CD4-positive, alpha-beta T cell treated with Interleukin-2 at 100 ng/mL for 4 hours (primary cell): ENCODE data around the gene PKD1.
"Not testable (repeated sequence)": the region's sequence is repeated elsewhere in the genome, so short reads cannot be mapped to it uniquely, and the experiment has no call there.

Experiments used
- DNase-seq: peaks from one replicate; pipeline ENCODE4 v3.0.0-alpha.2; 2020; ENCODE audit warnings: low spot score

PKD1 gene

DNA sequence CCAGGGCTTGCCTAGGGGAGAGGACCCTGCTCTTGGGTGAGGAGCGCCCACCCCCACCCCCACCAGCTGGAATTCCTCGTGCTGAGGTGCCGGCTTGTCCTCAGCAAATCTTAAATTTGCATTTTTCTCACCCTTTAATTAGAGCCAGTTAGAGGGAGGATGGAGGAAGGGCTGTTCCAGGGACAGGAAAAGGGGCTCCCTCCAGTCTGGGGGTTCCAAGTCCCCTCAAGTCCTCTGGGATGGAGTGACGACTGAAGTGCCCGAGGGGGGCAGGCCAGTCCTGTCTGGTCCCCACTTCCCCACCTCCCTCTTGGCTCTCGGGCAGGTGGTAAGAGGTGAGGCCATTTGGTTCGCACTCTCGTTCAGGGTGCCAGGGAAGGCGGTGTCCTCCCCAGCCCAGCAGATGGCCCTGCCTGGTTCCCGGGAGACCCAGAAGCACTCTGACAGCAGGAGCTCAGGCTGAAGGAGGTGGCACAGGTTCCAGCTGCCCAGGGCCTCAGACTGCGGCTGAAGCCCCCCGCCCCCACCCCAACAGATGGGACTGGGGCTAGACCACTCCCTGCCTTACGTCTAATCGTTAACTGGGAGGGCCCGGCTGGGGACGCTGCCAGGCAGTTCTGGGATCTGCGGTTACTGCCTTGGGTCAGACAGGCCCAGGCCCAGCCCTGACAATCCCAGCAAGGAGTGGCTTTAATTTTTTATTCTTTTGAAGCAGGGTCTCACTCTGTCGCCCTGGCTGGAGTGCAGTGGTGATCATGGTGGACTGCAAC lies 14.9 kb upstream of the PKD1 start:
- no peak for DNase-seq

DNA sequence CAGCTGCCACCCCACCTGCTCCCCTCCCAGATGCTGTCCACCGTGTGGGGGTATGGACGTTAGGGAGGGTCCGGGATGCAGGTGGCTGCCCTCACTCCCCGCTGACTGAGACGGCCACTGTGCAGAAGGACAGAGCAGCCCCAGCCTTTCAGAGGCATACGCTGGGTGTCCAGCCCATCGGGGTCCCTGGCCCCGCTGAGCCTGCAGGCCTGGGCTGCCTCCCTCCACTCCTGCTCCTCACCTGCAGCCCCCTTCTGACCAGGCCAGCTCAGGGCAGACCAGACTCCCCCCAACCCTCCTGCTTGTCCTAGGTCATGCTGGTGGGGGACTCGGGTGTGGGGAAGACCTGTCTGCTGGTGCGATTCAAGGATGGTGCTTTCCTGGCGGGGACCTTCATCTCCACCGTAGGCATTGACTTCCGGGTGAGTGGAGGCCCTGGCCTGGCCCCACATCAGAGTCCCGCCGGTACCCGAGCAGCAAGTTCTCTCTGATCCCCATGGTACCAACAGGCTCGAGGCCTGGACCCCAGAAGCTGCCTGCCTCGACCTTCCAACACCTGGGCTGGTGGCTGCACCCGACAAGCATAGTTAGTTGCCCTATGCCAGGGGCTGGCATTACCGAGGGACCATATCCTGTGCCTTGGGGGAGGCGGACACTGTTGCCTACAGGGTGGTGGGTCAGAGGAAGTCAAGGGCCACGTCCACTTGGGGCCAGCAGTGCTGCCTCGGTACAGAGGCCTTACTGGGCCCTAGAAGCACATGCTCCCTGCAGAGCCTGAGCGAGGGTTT lies 14.1 kb upstream of the PKD1 start:
- DNase-seq: no peak

DNA sequence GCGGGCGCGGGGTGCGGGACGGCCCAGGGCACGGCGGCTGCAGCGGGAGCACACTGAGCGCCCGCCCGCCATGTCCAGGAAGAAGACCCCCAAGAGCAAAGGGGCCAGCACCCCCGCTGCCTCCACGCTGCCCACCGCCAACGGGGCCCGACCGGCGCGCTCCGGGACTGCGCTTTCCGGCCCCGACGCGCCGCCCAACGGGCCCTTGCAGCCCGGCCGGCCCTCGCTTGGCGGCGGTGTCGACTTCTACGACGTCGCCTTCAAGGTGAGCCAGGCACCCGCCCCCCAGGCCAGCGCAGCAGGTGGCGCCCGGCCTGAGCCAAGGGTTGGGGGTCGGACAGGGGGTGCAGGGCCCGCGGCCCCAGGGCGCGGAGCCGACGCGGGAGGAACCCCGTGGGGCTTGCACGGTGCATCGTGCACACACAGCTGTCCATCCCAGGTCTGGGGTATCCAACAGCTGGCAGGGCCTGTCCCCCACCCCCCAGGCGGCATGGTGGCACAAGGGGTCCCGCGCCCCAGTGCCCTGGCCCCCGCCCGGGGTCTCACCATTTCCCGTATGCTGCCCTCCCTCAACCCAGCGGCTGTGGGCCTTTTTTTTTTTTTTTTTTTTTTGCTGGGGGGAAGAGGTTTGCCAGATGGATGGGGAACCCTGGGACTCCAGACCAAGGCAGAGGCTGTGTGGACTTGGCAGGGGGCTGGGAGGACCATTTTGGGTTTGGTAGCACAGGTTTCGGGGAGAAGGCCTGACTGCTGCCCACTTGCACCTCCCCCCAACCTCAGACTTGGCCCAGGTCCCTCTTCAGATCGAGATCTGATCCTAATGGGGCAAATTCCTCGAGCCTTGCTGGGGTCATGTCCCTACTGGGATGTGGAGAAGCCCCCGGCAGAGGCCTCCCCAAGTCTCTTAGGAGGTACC lies 13.3 kb upstream of the PKD1 start:
- no peak for DNase-seq

DNA sequence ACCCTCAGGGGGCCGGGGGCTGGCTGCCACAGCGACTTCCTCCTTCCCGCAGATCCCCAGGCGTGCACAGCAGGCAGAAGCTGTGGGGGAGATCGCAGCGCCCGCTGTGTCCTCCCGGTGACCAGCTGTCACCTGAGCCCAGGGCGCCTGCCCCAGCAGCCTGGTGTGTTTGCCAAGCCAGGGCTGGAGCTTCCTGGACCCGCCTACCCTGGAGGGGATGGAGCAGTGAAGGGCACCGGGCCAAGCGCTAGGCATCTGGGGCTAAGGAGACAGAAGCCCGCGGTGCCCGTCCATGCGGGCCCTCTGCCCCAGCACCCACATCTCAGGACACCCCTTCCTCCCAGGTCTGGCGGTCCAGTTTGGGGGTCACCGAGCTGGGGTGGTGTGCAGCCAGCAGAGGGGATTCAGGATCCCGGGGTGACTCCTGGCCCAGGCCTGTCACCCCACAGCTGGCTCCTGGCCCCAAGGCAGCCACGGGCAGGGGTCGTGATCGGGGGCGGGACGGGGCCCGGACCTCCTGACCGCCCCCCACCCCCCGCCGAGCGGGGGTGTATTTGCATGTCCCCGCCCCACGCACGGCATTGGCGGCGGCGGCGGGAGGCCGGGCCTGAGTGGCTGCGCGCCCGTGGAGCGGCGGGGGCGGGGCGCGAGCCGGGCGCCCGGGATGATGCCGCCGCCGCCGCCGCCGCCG lies 12.4 kb upstream of the PKD1 start, which contains the start of gene RAB26:
Gene RAB26, plus strand, starts transcription at position 645 of the 691 bp plus-strand sequence. CDS start 159 bp downstream, outside the sequence.
- peak; percentile 26 for DNase-seq

DNA sequence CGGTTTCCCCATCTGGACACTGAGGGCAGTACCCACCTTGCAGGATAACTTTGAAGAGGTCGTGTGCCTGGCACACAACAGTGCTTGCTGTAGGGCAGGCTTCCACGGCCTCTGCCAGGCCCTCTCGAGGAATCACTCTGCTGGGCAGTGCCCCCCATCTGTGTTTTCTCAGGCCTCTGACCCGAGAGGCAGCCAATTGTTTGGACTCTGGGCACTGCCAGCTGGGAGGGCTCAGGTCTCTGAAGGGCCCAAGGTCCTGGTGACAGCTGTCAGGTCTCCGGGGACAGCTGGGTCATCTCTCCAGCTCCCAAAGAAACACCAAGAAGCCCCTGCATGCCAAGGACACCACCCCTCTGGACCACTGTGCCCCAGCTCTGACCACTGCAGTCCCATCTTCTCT lies 11.7 kb upstream of the PKD1 start:
- DNase-seq: no peak

DNA sequence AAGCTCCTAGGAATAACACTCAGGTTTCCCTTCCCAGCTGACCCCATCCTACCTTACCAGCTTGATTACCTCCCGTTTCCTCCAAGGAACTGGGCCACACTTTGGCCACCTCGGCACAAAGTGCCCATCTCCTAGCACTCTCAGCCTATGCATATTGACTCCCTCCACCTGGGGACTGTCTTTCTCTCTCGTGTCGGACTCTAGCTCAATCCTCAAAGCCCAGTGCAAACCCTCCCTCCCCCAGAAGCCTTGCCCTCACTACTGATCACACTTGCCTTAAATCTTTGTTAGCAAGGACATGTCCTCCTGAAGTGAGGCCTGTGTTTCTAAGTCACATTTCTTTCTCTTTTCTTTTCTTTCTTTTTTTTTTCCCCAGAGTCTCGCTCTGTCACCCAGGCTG lies 10.1 kb upstream of the PKD1 start:
- DNase-seq: no peak

DNA sequence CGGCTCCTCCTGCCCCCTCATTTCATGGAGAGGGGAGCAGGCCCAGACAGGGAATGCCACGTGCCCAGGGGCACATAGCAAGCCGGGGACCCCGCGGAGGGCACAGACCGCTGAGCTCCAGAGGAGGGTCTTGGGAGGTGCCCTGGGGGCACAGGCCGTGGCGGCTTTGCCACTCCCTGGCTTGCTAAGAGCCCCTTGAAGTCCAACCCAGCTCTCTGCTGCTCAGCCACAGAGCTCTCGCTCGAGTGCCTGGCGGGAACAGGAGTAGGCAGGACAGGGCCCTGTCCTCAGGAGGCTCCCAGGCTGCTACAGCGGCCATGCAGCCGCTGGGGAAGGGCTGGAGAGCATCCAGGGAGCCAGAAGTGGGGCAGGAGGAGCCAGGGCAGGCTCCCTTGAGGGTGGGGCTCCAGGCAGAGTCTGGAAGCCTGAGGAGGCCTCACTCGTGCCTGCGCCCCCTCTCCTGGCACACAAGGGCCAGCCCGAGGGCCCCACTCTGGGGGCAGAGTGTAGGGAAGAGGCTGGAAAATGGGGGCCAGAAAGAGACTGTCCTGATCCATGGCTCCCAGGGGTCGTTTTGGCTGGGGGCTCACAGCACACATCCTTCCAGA lies 8.3 kb upstream of the PKD1 start:
- no peak for DNase-seq

DNA sequence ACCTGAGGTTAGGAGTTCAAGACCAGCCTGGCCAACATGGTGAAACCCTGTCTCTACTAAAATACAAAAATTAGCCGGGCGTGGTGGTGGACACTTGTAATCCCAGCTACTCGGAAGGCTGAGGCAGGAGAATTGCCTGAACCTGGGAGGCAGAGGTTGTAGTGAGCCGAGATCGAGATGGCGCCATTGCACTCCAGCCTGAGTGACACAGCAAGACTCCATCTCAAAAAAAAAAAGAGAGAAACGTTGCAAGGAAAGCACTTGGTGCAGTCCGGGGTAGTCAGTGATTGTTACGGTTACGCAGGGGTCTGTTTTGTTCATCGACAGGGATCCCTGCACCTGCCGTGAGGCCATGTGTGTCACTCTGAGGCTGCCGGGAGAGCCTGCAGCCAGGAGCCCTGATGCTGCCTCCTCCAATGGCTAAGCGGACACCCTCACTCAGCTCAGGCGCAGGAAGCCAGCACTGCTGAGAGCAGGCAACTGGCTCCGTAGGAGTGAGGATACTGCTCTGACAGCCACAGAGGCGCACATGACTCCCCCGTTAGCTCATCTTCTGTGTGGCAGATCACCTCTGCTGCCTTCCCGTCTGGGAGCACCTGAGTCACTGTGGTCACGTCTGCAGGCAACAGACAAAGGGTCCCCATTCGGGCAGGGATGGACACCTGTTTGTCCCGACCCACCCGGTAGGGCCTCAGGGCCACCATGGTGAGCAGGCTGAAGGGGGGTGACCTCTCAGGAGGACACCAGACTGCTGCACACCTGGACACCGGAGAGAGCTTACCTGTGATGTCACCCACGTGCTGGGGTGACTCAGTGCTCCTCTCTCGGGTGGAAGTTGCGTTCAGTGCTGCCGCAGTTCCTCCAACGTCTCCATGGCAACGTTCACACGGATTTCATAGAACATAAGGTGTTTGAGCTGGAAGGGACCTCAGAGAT lies 7.5 kb upstream of the PKD1 start:
- no peak for DNase-seq

DNA sequence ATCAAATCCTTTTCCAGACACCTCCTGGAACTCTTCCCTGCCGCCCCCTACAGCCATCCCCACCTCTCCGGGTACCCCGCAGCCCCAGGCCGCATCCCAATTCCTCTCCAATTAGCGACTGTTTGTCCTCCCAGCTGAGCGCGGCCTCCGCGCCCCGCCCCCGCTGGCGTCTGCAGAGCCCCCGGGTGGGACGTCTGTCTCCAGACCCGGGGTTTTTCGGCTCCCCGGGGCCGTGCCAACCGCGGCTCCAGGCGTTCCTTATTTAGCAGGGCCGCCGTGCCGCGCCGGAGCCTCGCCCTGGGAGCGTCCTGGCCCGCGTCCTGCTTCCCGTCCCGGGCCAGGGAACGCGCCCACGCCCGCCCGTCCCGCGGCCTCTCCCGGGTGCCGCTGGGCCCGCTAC lies 627 bp downstream of the PKD1 start:
- not testable (repeated sequence) for DNase-seq

DNA sequence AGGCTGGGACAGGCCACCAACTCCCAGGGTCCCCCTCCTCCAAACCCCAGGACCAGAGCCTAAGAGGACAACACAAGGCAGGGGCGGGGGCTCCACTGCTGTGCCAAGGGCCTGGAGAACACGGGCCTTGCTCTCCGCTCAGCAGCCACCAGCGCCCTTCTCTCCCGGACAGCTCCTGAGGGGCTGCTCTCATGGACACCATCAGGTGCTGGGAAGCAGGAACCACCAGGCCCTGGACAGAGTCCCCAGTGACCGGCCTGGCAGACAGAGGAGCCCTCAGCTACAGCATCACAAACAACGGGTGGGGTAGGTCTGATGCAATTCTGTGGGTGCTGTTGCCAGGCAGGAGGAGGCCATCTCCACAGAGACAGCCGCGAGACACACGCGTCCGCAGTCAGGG lies 1.9 kb downstream of the PKD1 start:
- DNase-seq: not testable (repeated sequence)

DNA sequence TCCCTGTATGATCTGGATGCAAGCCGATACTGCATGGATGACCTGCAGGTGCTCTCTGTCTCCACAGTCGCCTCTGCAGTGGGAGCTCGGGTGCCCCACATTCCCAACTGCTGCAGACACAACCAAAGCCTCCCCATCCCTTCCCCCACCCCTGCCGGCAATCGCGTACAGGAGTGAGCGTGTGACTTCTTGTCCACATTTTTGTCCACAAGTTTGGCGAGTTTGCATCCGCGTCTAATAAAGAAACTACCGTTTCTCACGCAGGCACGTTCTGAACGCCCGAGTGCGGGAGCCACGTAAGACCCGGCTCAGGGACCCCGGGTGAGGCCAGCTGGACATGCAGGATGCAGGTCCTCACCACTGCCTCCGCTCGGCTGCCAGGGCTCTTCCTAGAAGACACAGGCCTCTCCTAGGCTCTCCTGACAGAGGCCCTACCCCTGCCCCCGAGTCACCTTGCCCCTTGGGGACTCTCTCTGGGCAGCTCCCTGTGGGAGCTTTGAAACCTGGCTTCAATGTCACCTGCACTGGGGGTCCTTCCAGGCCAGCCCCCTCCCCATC lies 5.7 kb downstream of the PKD1 start:
- DNase-seq: not testable (repeated sequence)

DNA sequence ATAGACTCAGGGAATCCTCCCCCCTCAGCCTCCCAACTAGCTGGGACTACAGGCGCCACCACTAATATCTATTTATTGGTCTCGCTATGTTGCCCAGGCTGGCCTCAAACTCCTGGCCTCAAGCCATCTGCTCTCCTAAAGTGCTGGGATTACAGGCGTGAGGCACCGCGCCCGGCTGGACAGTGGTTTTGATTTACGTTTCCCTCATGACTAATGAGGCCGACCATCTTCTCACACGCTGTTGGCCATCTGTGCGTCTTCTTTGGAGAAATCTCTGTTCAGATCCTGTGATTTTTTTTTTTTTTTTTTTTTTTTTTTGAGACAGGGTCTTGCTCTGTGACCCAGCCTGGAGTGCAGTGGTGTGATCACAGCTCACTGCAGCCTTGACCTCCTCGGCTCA lies 6.4 kb downstream of the PKD1 start:
- not testable (repeated sequence) for DNase-seq

DNA sequence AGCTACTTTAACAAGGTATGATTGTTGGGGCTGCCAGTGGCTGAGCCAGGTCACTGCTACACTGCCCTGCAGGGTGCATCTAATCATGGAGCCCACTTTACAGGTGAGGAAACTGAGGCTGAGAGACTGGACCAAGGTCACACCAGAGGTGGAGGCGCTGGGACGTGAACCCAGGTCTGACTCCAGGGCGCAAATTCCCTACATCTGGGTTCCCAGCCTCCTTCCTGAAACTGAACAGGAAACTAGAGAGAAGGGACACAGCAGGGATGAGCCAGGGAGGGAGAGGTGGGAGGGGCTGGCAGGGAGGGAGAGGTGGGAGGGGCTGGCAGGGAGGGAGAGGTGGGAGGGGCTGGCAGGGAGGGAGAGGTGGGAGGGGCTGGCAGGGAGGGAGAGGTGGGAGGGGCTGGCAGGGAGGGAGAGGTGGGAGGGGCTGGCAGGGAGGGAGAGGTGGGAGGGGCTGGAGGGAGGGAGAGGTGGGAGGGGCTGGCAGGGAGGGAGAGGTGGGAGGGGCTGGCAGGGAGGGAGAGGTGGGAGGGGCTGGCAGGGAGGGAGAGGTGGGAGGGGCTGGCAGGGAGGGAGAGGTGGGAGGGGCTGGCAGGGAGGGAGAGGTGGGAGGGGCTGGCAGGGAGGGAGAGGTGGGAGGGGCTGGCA lies 7.9 kb downstream of the PKD1 start:
- peak; percentile 37 for DNase-seq

DNA sequence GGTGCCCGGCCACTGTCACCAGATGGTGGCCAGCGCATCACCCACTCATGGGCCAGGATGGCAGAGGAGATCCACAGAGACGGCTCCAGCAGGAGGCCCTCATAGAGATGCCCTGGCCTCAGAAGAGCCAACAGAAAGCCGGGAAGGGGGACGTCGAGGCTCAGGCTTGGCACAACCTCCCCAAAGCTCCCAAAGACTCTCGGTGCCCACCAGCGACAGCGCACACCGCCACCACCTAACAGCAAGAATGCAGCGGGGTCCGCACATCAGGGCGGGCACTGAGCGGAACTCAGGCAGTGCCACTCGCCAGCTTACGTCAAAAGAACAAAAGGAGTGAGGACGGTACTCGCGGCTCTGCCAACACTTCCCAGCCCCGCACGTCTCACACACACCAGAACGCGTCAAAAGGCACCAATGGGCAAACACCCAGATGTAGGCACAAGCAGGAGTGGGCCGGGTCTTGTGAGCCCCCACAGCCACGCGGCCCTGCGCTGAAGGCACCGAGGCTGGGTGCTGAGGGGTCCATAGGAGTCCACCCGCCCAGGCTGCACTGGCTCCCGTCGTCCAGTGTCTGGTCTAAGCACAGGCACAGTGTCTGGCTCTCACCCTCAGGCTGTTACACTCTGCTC lies 8.7 kb downstream of the PKD1 start:
- not testable (repeated sequence) for DNase-seq

DNA sequence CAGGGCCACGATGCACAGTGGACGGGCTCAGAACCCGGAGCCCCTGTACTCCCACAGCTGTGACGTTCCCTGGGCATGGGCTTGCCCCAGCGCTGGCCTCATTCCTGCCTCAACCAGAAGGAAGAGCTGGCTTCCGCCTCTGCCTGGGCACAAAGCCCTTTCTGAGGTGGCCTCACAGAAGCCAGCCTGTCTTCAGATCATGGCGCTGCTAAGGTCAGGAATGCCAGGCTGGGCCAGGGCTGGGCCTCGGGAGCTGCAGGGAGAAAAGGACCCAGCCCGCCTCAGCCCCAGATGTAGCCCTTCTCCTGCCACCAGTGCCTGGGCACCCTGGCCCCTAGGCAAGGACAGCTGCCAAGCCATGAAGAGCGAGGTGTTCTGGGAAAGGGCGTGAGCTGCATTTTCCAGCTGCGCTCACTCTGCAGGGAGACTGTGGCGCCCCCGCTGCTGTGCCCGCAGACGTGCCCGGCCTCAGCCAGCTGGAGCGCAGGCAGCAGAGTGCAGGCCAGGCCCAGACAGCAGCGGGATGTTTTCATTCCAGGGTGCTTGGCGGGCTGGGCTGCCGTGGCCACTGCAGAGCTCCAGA lies 9.4 kb downstream of the PKD1 start:
- DNase-seq: not testable (repeated sequence)

DNA sequence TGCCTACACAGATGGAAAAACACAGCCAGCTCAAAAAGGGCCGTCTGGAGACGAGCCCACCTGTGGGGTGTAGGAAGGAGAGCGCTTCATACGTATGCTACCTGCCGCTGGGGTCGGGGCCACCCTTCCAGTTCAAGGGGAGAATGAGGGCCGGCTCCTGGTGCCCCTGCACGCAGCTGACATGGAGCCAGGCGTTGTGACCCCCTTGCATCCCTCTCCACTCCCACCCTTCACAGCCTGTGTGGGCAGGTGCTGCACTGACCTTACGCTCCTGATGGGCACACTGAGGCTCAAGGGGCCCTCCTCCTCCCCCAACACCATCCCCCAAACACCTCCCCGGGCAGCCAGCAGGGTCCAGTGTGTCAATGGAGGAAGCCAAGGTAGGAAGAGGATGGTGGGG lies 10.1 kb downstream of the PKD1 start:
- not testable (repeated sequence) for DNase-seq

DNA sequence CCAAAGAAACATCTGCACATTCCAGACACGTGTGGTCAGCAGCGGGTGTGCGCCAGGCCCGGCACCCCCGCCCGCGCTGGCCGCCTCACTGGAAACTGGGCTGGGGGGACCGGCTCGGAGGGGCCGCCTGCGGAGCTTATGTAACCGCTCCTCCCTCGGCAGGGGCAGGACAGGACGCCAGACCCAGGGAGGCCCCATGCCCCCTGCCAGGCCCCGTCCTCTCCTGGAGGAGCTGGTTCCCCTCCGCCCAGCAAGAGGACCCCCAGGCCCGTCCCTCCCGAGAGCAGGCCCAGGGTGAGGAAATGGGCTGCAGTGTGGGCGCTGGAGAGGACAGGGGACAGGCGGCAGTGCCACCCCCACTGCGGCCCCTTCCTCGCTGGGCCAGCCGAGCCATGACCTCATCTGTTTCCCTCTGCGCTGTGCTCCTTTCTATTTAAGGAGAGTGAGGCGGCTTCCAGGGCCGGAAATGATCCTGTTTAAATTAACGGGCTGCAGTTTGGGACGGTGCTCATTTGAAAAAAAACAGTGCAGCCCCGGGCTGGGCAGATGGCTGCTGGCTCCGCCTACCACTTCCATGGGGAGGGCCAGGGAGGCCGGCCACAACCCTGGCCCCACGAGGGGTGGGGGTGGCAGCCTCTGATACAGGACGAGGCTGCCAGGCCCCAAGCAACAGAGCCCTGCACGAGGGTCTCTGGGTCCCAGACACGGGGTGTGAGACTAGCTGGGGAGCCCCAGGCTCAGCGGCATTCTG lies 10.8 kb downstream of the PKD1 start:
- DNase-seq: not testable (repeated sequence)

DNA sequence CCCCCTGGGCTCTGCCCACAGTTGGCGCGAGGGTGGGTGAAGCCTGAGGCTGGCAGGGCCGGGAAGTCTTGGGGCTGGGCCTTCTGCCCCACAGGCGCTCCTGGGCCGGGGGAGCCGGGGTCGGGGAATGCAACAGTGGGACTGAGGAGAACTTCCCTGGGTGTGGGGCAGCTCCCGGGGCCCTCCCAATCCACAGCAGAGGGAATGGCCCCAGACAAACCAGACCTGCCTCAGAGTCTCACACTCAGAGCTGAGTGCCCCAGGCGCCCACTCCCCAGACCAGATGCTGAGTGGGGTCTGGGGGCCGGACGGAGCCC lies 11.4 kb downstream of the PKD1 start:
- not testable (repeated sequence) for DNase-seq
